ENCODE data around the gene ATP2A2. TPM values are rescaled to one million over a fixed set of nuclear protein-coding genes. Genes with fewer than 3 reads are reported as not detected.

The ATP2A2 gene
- total and polyA plus RNA-seq, 12 donors: 20.8 to 312 (median 121) TPM

- H3K36me3 ChIP-seq (replicated peaks in 1 of 2): peaks cover 0 to 70% of the 10 kb centered on the region in 2 donors
- intact Hi-C loops (cut with DNase I): no loop called here
- H3K9me3 ChIP-seq (replicated peaks in 1 of 3): no peaks in the 10 kb centered on the region
- no peak overlapping the region for H3K27ac ChIP-seq
- H3K4me1 ChIP-seq (replicated peaks in 1 of 2): peaks cover 0 to 26% of the 10 kb centered on the region in 2 donors
- peak in 1 of 7 donors; percentile 5 for DNase-seq
- no peaks in the 10 kb centered on the region for H3K27me3 ChIP-seq
- no peak overlapping the region for H3K4me3 ChIP-seq
- TF ChIP-seq POLR2A (IDR thresholded peaks at IDR 0.05): no peak
- TF ChIP-seq, protein P1, sequence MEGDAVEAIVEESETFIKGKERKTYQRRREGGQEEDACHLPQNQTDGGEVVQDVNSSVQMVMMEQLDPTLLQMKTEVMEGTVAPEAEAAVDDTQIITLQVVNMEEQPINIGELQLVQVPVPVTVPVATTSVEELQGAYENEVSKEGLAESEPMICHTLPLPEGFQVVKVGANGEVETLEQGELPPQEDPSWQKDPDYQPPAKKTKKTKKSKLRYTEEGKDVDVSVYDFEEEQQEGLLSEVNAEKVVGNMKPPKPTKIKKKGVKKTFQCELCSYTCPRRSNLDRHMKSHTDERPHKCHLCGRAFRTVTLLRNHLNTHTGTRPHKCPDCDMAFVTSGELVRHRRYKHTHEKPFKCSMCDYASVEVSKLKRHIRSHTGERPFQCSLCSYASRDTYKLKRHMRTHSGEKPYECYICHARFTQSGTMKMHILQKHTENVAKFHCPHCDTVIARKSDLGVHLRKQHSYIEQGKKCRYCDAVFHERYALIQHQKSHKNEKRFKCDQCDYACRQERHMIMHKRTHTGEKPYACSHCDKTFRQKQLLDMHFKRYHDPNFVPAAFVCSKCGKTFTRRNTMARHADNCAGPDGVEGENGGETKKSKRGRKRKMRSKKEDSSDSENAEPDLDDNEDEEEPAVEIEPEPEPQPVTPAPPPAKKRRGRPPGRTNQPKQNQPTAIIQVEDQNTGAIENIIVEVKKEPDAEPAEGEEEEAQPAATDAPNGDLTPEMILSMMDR (IDR thresholded peaks at IDR 0.05): no peak
Measured at GRCh38 chr12:110330544-110330943, 49.5 kb downstream of the ATP2A2 start.

DNA sequence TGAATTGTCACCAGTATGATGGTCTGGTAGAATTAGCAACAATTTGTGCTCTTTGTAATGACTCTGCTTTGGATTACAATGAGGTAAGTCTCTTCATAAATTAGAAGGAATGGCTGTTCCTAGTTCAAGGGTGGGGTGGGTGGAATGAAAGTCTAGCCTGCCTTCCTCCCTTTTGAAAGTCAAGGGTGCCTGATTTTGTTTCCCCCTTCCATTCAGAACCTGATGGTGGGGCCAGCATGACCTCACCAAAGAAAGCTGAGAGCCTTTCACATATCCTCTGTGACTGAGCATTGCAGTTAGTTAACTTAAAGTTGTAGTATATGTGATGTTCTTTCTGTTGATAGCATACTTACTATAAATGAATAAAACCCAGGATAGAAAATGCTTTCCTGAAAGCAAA is 52.2 kb downstream of the ATP2A2 start:
- H3K27ac ChIP-seq: no peak overlapping the region
- H3K4me3 ChIP-seq: no peak overlapping the region
- peaks cover 0 to 26% of the 10 kb centered on the region in 2 donors for H3K4me1 ChIP-seq (replicated peaks in 1 of 2)
- intact Hi-C loops (cut with DNase I): no loop called here
- H3K9me3 ChIP-seq (replicated peaks in 1 of 3): no peaks in the 10 kb centered on the region
- no peaks in the 10 kb centered on the region for H3K27me3 ChIP-seq
- H3K36me3 ChIP-seq (replicated peaks in 1 of 2): peaks cover 0 to 75% of the 10 kb centered on the region in 2 donors
- no peak for TF ChIP-seq POLR2A (IDR thresholded peaks at IDR 0.05)
- TF ChIP-seq, protein P1 (IDR thresholded peaks at IDR 0.05): no peak
- DNase-seq: no peak

GRCh38 chr12:110335481-110336045 is 54.5 kb downstream of the ATP2A2 start:
- DNase-seq: peak in 4 of 7 donors; percentile 47 to 69 (median 58)
- Histone ChIP-seq H3K27ac (no peak overlapping the region), H3K27me3 (no peaks in the 10 kb centered on the region), H3K9me3 (replicated peaks in 1 of 3) (no peaks in the 10 kb centered on the region), H3K4me3 (no peak overlapping the region), H3K36me3 (replicated peaks in 1 of 2) (peaks cover 0 to 82% of the 10 kb centered on the region in 2 donors), H3K4me1 (replicated peaks in 1 of 2) (peaks cover 0 to 17% of the 10 kb centered on the region in 2 donors)
- WGBS, 4 donors: 54 to 67% (median 63%) methylated on average over 4 of the region's 4 CpGs
- intact Hi-C loops (cut with DNase I): no loop called here
- TF ChIP-seq POLR2A (IDR thresholded peaks at IDR 0.05): no peak
- TF ChIP-seq, protein P1 (IDR thresholded peaks at IDR 0.05): no peak

DNA sequence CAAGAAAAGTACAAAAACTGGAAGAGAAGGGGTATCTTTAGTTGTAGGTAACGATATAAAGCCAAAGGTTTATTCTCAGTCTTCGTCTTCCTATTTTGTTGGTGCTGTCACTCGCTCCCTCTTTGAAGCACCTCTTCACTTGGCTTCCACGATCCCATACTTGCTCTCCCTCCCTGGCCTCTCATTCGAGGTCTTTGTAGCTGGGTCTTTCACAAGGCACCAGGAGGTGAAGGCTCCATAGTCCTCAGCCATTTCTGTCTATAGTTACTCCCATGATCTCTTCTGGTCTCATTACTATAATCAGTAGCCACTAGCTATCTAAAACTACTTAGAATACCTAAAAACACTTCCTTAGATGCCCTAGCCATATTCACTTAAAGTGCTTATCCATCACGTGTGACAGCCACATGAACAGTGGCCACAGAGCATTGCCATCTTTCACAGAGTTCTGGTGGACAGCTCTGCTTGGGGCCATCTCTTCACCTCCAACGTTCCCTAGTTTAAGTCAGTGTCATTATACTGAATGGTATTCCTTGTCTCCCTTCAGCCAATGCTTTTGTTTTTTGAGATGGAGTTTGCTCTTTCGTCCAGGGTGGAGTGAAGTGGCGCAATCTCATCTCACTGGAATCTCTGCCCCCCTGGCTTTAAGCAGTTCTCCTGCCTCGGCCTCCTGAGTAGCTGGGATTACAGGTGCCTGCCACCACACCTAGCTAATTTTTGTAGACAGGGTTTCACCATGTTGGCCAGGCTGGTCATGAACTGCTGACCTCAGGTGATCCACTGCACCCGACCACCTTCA is 57.1 kb downstream of the ATP2A2 start:
- Histone ChIP-seq H3K27ac (no peak overlapping the region), H3K36me3 (replicated peaks in 1 of 2) (peaks cover 0 to 100% of the 10 kb centered on the region in 2 donors)

More for the DNA sequence above, 57.1 kb downstream of the ATP2A2 start:
- H3K4me3 ChIP-seq: no peak overlapping the region
- peak in 2 of 7 donors; percentile 5 to 33 for DNase-seq
- no peaks in the 10 kb centered on the region for H3K27me3 ChIP-seq
- H3K4me1 ChIP-seq (replicated peaks in 1 of 2): no peaks in the 10 kb centered on the region
- no peaks in the 10 kb centered on the region for H3K9me3 ChIP-seq (replicated peaks in 1 of 3)
- WGBS, 4 donors: 86 to 94% (median 90%) methylated on average over 11 of the region's 11 CpGs
- TF ChIP-seq, protein P1 (IDR thresholded peaks at IDR 0.05): no peak
- TF ChIP-seq POLR2A (IDR thresholded peaks at IDR 0.05): no peak
- intact Hi-C loops (cut with DNase I): no loop called here
